Activated gamma-delta T cell treated with Interleukin-2 at 50 U/mL for 16 hours (primary cell): ENCODE results near the gene GALNT7.

Source experiments
- DNase-seq: peaks from one replicate; pipeline ENCODE4 v3.0.0-alpha.2; 2020

GALNT7 gene

DNA sequence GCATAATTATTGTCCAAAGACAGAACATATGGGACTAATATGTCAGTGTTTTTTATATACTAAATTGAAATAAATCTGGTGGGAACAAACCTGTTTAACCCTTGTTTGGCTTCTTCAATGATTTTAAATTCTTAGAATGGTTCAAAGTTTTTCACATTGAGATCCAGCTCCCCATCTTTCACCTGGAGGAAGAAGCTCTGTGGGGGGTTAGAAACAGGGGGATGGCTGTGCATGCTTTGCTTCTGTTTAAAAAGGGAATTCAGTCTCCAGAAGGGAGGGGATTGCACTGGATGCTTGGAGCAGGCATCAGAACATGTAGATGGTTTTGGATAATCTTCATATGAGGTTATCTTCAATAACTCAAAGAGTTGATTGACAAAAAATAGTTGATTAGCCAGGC lies 72.1 kb downstream of the GALNT7 start:
- DNase-seq, result no peak

DNA sequence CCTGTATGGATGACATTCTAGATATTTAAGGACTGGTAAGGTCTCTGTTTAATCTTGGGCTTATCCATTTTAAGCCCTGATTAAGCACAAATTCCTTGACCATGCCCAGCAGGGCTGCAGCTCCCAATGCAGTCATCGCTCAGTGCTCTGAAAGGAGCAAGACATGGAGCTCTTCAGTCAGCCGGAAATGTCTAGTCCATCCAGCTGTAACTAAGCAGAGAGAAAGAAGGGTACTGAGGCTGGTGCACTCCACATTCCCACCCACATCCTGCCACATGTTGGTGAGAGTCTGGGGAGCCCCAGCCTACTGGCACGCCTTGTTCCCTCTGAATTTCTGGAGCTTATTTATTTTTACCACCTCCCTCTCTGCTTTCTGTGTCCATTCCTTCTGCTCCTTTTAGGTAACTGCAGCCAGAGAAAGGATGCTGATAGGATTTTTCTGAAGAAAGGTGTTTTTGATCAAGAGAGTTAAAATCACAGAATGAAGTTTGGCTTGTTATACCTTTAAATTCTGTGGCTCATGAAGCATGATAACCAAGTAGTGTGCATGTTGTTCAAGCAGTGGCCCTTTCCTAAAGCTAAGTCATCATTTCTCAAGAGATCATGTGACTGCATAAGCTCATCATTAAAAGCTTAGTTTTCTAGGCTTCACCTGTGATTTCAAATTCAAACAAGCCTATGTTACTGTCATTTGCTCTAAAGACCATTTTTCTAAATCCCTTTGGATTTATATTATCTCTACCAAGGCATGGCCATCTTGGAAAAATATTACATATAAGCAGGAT lies 74.0 kb downstream of the GALNT7 start:
- DNase-seq, result no peak

DNA sequence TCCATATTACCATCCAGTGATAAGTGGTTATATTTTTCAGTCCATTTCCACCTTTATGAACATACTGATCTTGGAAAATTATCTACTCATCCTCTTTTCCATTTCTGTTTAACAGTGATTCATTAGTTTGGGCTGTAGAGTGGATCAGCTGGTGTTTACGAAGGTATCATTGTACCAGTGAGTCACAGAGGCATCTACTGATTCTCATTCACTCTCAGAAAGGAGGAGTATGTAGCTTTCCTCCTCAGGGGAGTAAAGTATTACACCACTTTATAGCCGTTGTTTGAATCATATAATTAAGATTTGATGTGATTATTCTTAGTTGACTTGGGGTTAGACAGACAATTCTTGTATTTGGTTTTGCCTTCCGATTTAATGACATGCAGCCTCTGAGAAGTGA lies 74.7 kb downstream of the GALNT7 start:
- no peak for DNase-seq

DNA sequence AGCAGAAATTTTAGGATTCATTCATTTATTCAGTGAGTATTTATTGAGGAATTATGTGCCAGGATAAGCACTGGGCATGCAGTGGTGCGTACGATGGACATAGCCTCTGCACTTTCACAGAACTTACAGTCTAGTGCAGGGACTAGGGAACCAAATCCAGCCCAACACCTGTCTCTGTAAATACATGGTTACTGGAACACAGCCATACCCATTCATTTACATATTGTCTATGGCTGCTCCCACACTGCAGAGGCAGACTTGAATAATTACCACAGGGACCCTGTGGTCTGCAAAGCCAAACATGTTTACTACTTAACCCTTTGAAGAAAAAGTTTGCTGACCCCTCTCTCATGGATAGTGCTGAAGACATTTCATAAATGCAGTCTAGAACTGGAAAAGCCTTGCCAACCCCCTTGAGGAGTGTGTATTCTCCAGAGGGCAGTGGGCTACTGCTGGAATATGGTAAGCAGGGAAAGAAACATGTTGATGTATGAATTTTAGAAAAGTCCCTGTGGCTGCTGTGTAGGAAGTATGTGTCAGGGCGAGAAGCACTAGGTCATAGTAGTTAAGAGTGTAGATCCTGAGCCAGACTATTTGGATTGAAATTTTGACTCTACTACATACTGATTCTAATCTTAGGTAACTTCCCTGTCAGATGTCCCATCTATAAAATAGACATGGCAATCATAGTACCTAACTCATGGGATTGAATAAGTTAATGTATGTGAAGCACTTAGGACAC lies 75.5 kb downstream of the GALNT7 start:
- no peak for DNase-seq

DNA sequence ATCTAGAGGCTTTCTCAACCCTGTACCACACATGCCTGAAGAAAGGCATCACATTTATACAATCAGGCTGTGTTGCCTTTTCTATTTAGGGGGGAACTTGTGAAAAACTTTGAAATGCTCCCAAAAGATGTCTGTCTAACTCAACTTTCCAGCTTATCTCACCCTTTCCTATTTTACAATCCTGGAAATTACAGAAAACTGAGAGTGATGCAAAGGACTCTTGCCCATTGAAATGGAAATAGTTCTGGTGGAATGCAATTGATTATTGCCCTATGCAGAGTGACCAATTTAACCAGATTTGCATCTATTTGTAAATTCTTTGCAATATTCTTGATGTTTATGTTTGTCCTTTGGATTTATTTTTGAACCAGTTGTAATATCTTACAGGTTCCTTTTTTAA lies 77.3 kb downstream of the GALNT7 start:
- no peak for DNase-seq

DNA sequence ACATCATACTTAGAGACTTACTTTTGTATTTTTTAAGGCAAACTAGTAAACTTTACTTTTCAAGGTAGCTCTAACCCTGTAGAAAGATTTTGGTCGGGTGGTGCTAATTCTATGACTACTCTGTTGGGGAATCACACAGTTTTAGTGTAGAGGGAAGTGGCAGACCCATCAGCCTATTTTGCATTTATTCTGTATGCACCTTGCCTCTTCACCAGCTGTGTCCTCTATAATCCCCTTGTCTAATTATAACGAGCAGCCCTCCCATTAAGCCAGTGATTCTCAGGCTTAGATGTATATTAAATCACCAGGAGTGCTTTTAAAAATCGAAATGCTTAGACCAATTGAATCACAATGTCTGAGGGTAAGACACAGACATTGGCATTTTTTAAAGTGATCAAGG lies 78.1 kb downstream of the GALNT7 start:
- DNase-seq, result no peak

DNA sequence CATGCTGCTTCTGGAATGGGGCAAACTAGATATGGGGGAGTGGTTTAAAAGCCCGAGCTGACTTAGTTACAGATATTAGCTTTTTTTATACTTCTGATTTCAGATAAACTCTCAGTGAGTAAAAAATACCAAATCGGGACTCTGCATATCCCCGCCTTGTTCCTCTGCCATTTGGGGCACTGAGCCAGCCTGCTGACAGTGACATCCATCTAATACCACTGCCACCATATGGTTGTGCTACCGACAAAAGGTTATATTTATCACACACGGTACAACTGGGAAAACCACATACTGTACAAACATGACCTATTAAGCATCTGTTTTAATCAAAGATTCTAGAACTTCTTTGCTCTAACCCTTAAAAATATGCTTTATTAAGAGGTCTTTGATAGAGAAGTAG lies 78.7 kb downstream of the GALNT7 start:
- DNase-seq, result no peak

DNA sequence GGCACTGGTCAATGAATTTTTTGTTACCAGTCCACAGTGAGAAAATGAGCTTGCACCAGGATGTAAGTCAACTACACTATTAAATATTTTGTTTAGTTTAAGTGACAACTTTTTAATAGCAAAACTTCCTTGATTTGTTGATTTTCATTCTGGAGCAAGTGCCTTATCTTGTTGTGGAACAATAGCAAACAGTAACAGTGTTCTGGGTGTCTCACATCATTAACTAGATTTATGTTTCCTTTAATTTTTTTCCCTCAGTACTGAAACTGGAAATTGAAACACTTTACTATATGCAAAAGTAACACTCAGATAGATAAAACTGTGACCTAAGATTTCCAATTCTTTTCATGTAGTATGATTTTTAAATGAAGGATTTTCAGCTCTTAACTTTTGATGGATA lies 80.1 kb downstream of the GALNT7 start:
- DNase-seq, result no peak

DNA sequence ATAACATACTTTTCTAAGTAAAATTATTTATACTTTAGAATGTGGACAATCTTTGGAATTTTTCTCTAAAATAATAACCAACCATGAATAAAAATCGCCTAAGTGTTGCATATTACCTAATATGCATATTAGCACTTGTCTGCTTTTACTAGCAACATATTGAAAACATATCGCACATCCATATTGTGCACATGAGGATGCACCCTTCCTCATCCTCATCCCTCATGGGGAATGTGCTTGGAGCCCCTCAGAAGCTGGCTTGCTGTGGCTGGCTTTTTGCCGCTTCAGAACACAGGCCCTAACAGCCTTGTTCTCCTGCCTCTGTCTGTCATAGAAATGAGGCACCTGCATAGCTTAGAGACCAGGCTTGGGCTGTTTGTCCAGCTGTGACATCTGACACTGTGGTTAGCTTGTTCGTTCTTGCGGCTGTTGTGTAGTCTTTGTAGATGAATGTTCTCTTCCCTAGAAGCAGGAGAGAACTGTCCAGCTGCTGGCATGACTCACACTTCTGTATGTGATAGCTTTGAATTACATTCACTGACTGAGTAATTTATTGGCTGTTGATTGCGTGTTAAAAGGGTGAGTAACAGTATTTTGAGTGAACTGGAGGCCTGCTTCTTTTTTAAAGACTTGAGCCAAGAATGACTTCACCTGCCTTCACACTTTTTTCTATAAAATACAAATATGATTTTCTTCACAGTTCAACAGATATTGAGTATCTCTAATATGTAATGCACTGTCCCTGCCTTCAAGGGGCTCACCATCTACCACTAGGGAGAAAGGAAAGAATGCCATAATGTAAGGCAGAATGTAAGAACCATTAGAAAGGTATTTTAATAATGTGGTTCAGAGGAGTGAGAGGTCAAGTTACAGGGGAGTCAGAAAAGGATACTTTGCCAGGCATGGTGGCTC lies 83.7 kb downstream of the GALNT7 start:
- no peak for DNase-seq

DNA sequence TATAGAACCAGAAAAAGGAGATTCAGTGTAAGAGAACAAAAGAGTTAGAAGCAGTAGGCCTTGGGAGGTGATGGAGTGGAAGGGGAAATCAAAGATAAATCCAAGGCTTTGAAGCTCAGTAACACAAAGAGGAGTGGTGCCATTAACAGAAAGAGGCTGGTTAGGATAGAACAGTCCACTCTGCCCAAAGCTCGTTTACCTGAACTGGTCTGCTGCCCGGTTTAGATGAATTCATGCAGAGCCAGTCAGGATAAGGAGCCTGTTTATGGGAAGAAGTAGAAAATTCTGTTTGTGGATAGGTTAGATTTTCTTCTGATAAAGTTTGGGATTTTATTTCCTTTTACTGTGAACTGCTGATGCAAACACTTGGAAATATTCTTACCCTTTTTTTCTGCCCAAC lies 85.0 kb downstream of the GALNT7 start:
- DNase-seq, result no peak

DNA sequence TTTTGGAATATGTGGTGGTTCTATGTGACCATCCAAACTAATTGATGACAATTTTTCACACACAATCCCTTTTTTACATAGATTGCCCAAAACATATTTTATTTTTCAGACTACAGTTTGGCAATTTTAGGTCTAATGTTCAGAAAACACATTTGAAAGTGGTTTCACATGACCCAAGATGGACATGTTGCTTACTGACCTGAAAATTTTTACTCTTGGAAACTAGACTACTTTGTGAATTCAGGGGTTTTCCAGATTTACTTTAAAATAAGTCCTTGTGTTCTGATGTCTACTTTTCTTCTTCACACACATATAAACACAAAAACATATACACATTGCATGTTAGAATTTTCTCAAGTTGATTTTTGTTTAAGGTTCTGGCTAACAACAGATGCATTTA lies 86.0 kb downstream of the GALNT7 start:
- no peak for DNase-seq

DNA sequence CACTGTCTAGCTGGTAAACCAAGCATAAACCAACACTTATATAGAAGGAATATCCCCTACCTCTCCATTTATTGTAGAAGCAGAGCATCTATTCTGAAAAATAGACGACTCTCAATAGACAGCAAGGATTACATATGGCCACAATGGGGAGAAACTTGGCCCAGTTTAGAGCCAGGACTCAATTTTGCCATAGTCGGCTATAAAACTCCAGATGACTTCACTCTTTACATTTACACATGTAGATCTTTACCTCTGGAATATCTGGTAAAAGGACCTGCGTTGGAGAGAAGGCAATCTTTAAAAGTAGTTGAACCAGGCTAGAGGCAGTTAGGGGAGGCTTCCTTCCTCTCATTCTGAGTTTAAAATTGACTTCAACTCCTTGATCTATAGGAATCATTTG lies 88.2 kb downstream of the GALNT7 start:
- no peak for DNase-seq

DNA sequence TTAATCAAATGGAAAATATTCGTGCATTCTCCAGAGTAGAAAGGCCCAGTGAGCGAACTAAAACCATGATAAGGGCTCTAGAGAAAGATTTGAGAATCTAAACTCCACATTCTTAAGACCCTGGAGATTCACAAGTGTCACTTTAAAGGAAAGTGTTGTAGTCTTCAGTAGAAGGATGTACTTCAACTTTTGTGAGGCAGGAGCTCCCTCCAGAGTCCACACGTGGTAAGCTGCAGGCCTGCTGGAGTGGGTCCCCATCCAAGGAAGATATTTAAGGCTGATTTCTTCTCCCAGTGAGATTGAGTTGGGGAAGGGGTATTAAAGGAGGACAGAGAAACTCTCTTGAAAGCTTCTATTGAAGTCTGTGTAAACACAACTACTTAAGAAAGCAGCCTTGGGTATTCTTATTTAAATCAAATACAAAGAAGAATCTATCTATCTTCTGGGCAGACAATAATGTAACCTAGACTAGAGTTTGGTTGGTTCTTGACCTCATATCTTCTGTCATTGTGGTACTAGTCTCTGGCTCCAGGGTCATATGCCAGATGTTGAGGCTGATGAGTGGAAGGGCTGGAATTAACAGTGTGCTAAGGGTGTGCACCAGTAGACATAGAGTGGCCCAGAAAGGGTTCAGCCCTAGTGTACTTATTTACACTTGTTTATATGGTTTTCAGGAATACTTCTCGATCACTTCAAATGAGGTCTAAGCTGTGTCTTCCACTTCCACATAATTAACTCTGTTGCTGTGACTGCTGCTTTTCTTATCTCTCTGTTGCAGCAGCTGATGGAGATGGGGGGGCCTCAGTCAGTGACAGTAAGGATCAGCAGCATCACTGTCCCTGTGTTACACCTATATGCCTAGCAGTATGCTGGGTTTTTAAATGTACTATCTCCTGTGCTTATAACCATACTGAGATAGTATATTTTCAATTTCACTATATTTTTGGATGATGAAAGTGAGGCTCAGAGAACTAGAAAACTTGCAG lies 89.4 kb downstream of the GALNT7 start:
- DNase-seq, result peak; percentile 47

DNA sequence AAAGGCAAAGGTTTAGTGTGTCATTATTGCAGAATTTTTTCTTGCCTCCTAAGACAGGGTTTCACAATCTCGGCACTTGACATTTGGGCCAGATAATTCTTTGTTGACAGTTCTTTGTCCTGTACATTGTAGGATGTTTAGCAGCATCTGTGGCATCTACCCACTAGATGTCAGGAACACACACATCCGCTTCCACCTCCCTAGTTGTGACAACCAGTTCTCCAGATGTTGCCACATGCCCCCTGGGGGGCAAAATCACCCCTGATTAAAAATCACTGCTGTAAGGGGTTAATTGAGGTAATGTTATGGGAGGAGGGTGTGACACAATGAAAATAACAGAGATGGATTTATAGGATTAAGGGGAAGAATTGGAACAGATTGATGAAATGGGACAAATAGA lies 90.3 kb downstream of the GALNT7 start:
- no peak for DNase-seq

DNA sequence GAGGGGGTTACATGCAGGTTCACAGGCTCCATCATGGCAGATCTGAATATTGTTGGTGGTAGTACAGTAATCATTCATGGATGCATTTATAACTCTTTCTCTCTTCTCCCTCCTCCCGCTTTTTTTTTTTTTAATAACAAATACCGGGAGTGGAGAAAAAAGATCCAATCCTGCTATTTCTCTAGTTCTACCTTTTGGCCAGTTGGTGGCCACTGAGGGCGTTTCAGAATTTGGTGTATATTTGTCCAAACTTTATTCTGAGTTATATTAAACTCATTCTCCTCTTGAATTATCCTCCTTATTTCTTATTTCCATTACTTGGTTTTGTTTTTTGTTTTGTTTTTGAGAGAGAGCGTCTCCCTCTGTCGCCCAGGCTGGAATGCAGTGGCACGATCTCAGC lies 90.7 kb downstream of the GALNT7 start:
- no peak for DNase-seq

DNA sequence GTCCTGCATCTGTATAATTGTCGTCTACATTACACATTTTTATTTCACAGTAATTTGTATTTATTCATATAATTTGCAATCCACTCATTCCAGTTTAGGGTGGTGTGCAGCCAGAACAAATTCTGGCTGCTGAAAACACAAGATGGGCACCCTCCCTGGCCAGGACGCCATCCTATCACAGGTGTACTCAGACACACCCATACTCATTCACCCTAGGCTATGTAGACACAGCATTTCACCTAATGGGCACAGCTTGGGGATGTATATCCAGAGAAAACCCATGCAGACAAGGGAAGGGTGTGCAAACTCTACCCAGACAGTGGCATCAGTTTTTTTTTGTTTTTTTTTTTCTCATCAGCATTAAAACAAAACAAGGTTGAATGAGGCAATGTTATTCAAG lies 92.4 kb downstream of the GALNT7 start:
- no peak for DNase-seq

DNA sequence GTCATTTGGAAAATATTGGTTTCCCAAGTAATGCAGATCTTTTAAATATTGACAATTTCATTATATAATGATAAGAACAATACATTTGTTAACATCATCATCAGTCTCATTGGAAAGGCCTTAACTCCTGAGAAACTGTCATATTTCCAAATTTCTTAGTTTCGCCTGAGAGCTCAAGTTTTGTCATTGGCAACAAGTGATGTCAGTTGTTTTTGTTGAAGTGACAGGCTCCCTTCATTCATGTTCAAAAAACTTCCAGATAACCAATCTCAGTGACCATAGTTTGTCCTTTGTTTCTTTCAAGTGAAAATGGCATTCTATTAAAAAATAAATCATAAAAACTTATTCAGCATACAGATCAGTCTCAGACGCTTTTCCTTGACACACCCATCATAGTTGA lies 93.8 kb downstream of the GALNT7 start:
- DNase-seq, result no peak

DNA sequence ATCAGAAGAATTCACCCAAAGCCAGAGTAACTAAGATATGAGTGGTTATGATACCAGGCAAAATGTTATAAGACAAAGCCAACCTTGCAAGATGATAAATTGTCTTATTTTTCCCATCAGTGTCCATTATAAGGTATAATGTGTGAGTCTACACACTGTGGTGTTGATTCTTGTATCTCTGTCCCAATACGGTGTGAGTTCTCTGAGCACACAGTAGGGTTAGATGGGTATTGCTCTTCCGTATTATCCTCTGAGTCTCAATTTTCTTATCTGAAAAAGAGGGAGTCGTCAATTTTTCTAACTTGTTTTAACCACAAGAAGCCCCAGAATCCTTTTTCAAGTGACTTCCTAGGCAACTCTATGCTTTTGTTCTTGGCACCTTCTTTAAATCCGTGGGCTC lies 95.6 kb downstream of the GALNT7 start:
- no peak for DNase-seq

DNA sequence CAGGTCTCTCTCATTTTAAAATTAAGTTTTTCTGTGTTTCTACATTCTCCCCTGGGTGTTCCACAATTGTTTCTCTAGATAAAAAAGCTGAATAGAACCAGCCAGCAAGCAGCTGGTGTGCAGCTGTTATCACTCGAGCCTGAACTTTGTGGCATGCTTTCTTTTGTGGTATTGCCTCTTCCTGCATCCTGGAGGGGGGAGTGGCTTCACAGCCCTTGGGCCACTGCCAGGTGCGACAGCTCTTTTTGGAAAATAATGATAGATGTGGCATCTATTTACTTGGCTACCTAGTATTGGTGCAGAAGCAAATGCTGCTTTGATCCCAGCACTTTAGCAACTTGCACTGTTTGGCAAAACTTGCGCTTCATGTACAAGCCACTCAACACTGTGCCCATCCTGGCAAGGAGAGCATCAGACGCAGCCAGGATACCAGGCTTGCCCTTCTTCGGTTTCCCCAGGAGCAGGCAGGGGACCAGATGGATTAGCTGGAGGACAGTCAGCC lies 96.1 kb downstream of the GALNT7 start:
- no peak for DNase-seq

DNA sequence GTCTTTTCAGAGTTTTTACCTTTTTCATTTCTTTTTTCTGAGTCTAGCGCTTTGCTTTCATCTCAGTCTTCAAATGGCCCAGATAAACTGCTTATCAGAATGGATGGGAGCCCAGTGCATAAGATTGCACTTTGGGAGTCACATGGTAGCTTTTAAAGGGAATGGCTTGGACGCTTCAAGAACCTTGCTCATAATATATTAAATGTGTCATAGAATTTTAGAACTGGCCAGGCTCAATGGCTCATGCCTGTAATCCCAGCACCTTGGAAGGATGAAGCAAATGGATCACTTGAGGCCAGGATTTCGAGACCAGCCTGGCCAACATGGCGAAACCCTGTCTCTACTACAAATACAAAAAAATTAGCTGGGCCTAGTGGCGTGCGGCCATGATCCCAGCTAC lies 97.1 kb downstream of the GALNT7 start:
- no peak for DNase-seq

DNA sequence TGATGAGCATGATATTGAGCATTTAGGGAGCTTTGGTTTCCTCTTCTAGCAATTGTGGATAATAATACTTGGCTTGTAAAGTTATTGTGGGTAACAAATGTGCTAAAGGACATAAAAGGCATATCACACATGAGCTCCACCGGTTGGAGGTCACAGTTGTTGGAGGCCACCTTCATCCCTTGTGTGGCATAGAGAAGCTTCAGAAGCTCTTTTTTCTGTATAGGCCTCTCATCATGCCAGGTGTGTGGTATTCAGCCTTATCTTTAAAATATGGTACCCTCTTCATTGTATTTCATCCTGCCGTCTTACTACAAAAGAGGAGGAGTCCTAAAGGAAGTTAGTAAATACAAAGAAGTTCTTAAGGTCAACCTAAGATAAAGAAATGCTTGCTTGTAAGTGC lies 99.1 kb downstream of the GALNT7 start:
- DNase-seq, result no peak

DNA sequence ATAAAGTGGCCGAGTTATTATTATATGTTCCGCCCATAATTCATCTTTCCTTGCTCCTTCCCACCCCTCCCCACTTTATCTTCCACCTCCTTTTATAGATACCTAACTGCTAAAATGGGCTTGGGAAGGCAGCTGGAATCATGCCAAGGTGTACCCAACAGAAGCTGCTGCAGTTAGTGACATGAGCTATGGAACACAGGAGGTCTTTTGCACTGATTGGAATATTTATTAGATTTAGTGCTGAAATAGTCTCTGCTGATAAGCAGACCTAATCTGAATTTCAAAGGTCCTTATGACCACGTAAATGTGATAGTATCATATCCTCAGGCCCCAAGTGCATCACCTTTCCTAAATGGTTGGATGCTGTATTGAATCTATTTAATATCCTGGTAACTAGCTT lies 100.7 kb downstream of the GALNT7 start:
- DNase-seq, result no peak
